ENCODE results near the gene SYDE2.
"Not testable (repeated sequence)": the region's sequence is repeated elsewhere in the genome, so short reads cannot be mapped to it uniquely, and the experiment has no call there.

Gene SYDE2

DNA sequence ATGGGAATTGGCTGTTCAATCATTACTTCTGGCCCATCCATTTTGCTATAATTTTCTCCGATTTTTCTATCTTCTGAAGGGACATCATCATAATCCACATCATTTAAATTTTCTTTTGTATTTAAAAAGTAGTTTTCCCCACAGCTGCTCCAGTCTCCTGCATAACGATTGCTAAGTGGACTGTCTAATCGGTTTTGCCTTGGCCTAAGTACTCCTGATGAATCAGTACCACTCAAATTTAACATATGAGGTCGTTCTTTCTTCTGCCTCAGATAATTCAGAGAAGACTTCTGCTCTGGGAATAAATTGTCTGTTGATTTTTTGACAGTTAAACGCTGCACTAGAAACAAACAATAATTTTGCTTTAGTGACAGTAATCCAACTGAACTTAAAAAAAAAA, 41.9 kb downstream of the SYDE2 start:
- DNase-seq, result no peak

DNA sequence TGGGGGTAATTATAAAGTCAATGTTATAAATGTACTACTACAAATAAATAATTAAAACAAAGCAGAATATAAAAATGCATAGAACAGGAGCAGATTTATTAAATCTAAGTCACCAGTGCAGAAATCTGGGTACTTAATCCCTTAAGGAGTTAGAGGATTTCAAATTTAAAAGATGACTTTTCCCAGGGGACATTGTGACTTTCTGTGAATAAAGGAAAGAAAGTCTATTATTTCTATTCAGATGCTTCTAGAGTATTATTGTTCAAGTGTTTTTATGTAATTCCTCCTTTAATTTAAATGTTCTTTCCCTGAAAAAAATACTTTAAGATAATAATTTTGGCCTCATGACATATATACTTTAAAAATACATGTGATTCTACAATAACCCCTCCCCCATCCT, 43.4 kb downstream of the SYDE2 start:
- DNase-seq, result no peak

DNA sequence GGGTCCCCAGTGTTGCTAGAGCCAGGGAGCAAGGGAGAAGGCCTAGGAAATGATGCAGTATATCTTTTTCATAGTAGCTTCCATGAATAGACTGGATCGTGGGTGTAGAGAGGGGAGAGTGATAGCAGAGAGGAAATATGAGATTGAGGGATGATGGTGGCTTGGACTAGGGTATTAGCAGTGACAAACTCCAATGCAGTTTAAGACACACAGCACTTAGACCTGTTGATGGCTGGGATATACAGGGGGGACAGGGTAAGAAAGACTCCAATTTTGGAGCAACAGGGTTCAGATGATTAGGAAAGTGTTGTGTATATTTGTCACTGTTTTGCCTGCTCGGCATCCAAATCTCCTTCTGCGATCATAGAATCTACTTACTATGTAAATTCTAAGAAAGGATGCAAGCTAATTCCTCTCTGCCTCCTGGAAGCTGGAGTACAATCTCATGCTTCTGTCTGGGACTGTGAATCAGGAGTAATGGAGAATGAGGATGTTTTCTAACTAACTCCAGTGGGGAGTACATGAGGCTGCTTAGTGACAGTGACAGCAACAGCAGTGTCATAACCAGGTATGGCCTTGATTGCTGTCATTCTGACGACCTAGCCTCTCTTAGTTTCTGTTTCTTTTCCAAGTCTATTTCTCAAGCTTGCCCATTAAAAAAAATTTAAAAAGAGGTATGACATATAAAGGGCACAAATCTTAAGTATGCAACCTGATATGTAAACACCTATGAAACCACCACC, 47.5 kb downstream of the SYDE2 start:
- DNase-seq, result no peak

DNA sequence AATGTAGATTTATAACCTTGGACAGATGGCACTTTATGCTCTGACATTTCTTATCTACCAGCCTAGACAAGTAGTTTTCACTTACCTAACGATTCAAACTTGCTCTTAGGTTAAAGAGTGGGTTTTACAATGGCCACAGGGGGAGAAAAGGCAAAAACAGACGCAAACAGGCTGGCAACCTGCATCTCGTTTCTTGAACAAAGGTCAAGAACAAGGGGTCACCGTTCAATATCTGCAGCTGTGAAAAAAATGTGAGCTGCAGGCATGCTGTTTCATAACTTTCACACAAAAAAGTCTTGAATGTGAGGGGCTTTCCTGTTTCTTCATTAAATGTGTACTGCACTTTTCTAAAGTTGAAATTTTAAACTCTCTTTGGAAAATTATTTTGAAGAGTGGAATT, 49.4 kb downstream of the SYDE2 start:
- no peak for DNase-seq

DNA sequence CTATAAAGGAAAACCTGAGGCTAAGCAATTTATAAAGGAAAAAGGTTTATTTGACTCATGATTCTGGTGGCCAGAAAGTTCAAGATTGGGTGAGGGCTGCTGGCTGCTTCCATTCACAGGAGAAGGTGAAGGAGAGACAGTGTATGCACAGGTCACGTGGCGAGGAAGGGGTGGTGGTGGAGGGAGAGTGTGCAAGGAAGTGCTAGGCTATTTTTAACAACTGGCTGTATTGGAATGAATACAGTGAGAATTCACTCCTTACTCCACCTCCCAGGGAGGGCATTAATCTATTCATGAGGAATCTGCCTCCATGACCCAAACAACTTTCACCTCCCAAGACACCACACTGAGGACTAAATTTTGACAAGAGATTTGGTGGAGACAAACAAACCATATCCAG, 51.0 kb downstream of the SYDE2 start:
- DNase-seq, result no peak

DNA sequence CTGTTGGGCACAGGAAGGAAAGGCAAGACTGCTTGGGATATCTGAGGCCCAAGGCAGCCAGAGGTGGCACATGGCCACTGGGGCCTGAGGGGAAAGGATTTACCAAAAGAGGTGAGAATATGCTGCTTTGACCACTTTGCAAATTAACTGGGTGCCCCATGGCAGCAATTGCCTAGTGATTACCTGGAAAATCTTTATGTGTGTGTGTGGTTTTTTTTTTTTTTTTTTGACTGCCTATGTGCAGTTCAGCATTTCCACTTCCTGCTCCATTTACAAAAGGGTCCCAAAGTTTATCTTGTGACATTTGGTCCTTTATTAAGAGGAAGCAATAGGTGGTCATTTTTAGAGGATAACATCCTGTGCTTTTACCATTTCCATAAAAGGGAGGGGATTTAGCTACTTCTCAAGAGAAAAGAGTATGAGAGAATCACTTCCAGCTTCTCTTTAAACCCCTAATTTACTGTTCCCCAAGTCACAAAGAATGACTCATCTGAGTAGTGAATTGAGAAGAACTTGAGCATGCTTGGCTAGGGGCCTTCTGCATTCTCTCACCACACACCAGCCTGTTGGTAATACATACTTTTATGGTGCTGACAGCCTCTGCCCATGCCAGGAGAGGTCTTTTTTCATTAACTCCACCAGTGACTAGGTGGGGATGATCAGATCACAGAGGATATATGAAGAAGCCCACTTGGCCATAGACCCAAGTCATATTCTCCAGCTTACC, 52.1 kb downstream of the SYDE2 start:
- DNase-seq, result no peak

DNA sequence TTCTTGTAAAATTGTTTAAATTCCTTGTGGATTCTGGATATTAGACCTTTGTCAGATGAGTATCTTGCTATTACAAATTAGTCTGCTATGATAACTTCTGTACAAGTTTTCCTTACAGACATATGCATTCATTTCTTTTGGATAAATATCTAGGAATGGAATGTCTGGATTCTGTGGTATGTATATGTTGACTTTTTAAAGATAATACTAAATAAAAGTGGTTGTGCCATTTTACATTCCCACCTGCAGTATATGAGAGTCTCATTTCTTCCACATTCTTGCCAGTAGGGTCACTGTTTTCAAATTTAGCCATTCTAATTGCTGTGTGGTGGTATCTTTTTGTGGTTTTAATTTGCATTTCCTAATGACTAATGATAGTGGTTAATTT, 53.9 kb downstream of the SYDE2 start:
- DNase-seq, result no peak

DNA sequence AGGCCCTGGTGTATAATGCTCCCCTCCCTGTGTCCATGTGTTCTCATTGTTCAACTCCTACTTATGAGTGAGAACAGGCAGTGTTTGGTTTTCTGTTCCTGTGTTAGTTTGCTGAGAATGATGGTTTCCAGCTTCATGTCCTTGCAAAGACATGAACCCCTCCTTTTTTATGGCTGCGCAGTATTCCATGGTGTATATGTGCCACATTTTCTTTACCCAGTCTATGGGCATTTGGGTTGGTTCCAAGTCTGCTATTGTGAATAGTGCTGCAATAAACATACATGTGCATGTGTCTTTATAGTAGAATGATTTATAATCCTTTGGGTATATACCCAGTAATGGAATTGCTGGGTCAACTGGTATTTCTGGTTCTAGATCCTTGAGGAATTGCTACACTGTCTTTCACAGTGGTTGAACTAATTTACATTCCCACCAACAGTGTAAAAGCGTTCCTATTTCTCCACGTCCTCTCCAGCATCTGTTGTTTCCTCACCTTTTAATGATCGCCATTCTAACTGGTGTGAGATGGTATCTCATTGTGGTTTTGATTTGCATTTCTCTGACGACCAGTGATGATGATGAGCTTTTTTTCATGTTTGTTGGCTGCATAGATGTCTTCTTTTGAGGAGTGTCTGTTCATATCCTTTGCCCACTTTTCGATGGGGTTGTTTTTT, 54.4 kb downstream of the SYDE2 start:
- DNase-seq, result not testable (repeated sequence)

DNA sequence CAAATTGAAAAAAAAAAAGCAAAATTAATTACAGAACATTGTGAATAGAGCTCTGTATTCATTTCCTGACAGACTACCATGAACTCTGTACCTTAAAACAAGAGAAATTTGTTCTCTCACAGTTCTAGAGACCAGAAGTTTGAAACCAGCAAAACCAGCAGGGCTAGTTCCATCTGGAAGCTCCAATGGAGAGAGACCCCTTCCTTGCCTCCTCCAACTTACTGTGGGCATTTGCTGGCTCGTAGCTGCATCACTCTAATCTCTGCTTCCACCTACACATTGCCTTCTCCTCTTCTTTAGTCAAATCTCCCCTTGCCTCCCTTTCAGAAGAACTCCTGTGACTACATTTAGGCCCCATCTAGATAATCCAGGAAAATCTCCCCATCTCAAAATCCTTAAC, 56.5 kb downstream of the SYDE2 start:
- no peak for DNase-seq

DNA sequence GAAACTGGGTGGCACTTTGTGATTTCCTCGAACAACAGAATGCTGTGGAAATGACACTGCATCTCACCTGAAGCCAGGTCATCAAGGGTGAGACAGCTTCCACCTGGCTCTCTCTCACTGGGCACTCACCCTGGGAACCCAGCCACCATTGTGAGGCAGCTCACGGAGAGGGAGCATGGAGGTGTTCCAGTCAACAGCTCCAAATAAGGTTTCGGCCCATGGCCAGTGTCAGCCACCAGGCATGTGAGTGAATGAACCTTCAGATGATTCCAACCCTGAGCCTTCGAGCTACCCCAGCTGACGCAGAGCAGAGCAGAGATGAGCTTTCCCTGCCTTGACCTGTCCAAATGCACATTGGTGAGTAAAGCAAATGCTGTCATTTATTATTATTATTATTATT, 58.1 kb downstream of the SYDE2 start:
- no peak for DNase-seq

DNA sequence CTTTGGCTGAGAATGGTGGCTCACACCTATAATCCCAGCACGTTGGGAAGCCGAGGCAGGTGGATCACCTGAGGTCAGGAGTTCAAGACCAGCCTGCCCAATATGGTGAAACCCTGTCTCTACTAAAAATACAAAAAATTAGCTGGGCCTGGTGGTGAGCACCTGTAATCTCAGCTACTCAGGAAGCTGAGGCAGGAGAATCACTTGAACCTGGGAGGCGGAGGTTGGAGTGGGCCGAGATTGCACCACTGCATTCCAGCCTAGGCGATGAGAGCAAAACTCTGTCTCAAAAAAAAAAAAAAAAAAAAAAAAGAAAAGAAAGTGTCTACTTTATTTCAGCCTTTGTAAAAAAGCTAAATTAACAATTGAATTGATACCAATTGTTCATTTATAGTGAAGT, 62.4 kb downstream of the SYDE2 start:
- not testable (repeated sequence) for DNase-seq

DNA sequence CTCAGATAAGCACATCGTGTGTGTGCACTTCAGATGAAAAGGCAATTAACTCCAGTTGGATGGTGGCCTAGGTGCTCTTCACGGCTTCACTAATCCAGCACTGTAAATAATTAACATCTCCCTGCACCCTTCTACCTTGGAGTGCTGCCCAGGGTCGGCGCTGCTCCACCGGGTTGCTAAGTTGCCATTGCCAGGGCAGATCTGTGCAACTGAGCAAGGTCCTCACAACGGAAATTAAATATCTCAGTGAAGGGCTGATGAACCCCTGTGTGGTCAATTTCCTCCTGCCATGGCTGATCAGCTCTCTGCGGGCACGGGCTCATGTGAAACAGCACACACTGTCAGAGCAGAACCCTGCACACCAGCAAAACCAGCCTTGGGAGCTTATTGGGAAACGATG, 63.2 kb downstream of the SYDE2 start:
- DNase-seq, result no peak

DNA sequence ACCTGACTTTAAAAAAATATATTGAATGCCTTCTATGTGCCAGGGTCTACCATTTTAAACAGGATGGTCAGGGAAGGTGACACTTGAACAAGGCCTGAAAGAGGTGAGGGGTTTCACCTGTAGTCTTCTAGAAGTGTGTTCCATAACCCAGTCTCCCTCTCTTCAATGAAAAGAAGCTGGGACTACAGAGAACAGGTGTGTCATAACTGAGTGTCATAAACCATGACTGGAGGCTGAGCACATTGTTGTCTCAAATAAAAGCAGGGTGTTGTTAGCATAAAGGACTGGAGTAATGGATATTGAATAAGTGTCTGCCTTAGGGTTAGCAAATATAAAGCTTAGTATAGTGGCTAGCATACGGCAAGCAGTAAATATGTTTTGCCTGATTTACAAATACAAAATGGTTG, 65.4 kb downstream of the SYDE2 start:
- DNase-seq, result no peak

DNA sequence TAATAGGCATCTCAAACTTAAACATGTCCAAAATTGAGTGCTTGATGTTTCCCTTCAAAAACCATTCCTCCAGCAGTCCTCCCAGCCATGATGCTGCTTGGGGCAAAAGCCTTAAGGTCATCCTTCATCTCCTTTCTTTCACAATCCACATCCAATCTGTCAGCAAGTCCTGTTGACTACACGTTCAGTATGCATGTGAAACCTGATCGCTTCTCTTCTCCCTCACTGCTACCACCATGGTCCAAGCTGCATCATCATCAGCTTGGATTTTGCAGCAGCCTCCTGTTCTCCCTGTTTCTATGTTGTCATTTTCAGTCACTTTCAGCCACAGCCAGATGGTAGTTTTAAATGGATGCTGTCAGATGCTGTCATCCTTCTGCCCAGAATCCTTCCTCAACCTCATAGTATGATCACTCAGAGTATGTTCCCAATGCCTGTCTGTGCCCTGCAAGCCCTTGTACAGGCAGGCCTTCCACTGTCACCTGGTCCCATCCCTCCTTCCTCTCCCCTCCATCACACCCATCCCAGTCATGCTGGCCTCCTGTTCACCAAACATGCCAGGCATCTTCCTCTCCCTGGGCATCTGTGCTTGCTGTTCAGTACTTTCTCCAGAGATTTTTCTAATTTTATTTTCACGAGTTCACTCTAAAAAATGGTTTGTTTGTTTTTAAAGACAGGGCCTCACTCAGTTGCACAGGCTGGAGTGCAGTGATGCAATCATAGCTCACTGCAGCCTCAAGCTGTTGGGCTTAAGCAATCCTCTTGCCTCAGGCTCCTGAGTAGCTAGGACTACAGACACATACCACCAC, 66.0 kb downstream of the SYDE2 start:
- no peak for DNase-seq

DNA sequence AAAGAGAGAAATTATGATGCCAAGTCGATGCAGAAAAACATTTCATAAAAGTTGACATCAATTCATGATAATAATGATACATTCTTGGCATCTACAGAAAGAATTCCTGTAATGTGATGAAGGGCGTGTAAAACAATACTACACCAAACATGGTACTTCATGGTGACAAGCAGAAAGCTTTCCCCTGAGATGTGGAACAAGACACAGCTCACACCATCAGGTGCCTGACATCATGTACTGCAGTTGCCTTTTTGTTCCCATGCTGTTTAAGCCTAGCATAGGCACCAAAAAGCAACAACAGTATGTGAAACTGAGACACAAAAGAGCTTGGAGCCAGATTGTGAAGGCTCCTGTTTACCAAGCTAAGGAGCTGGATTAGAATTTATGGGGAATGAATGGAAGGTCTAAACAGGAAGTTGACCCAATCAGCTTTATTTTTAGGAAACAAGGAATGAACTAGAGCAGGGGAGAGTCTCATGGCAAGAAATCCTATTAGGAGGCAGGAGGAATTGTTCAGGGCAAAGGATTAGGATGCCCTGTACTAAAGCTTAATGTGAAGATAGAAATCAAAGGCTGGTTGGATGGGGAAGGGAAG, 67.2 kb downstream of the SYDE2 start:
- DNase-seq, result no peak

DNA sequence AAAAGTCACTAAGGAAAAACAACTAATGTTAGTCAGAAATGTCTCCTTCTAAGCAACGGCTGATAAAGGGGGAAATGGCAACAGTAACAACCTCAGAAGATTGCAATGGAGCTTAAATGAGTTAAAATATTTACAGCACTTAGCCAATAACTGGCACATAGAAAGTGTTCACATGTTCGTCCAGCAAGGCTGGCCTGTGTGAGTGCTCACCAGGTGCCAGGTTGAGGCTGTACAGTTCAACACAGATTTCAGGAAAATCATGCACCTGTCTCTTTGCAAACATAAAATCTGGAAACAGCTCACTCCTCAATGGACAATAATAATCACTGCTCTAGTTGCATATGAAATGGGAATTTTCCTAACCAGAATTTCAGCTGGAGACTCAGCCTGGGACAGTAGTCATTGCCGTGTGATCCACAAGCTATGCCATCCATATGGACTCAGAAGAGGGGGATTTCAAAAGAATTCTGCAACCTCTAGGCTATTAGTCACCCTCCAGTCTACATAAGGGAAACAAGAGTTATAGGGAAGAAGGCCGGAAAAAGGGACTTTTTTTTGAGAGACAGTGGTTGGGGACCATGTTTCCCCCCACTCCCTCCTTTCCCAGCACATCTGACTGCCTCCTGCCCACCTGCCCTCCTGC, 68.6 kb downstream of the SYDE2 start:
- no peak for DNase-seq

DNA sequence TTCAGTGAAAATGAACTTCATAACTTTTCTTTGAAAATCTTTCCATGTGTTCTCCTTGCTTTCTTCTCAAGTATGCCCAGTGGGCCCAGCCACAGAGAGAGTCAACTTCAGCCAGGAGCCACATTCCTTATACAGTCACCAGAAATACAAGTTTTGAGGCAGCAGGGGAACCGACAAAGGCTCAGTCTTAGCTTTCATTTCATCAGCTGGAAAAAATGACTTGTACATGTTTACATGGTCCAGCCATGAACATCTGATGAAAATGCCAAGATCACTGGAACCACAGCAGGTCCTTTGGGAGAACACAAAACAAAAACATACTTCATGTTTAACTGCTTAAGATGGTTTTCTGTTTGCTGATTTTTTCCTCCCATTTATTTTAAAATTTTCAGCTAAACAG, 72.5 kb downstream of the SYDE2 start:
- DNase-seq, result no peak

DNA sequence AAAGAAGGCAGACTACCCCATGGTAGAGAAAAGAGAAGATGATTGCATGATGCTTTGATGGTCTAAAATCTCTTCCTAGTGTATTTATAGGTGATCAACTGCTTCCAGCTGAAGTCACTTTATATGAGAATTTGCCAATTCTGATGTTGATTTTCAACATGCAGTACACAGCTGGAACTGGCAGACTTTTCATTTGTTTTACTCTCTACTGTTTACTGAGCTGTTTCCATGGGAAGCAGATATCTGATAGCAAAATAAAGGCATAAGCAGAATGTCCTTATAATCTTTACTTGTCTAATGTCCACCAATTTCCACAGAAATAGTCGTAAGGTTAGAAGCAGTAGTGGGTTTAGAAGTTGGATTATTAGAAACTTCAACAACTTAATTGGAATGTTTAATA, 74.9 kb downstream of the SYDE2 start:
- DNase-seq, result no peak

DNA sequence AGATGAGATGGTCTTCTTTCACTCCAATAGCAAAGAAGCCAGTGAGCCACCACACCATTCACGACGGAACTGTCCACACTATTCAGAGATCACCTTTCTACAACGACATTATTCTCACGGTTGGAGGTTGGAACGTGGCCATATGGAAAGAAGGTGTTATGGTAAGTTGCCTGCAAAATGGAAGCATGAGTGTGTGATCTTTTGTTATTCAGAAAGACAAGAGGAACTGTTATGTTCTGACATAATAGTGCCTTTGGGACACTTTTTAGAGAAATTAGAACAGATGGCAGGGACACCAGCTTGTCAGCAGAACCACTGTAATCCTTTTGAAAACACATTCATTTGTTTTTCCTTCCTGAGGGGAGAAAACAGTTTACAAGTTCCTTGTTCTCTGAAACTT, 76.7 kb downstream of the SYDE2 start:
- DNase-seq, result no peak

DNA sequence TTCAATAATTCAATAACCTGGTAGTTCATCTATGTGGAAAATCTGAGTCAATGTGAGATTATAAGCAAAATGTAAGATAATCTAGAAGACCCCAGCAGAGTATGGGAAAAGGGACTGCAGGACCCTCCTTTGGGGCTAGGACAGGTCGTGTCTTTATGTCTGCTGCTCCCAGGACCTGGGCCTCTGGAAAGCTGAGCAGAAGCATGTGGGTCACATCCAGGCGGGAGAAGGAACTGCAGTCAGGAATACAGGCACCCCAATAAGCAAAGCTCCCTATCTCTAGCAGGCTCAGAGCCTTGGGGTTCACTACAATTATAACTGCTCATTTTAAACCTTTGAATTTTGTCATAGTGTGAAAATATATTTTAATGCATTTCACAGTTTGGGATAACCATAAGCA, 78.6 kb downstream of the SYDE2 start:
- no peak for DNase-seq

DNA sequence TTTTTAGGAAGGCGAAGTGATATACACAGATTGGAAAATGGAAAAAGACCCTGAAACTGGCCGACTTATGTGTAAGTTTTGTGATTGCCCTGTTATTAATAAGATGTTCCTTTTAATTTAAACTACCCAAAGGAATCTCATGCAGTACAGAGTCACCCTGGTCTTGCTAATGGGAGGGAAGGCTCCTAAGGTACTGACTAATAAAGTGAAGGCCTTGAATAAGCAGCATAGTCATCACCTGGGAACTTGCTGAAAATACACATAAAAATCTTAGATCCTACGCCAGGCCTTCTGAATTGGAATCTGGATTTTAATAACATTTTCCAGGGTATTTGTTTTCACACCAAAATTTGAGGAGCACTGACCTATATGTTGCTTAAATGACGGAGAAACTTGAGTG, 79.1 kb downstream of the SYDE2 start:
- DNase-seq, result no peak

DNA sequence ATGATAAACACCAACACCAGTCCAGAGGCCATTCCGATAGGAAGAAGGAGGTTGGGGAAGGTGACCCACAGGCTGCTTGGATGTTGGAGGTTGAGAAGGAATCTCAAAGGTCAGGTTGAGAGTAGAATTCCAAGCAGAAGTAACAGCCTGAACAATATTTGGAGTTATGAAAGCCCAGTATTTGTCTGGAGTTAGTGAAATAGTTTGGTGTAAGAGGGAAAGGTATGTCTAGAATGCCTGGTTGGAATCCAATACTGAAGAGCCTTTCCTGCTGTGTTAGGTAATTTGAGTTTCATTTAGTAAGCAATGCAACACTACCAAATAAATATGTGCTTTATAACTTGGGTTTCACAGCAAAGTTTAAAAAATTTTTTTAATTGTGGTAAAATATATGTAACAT, 82.1 kb downstream of the SYDE2 start:
- no peak for DNase-seq

Data from CD4-positive, alpha-beta T cell treated with Interferon alpha-2 for 1 hour (primary cell).